ENCODE measurements around the gene SRP19.

The SRP19 gene

GRCh38 chr5:112906637-112907036 lies 45.5 kb downstream of the SRP19 start:
- Histone ChIP-seq H3K4me3 (no peak overlapping the region), H3K9ac (no peak overlapping the region), H3K4me2 (no peak overlapping the region), H3K27me3 (no peaks in the 10 kb centered on the region), H3K4me1 (peaks cover 0 to 30% (median 0%) of the 10 kb centered on the region in 10 experiments; a peak in 4 of 20 replicates), H3K9me3 (replicated peaks in 1 of 11) (no peaks in the 10 kb centered on the region), H3K27ac (no peak overlapping the region), H4K20me1 (peaks cover 29 to 98% (median 54%) of the 10 kb centered on the region in 11 experiments; a peak in 19 of 22 replicates), H3K36me3 (peaks cover 63 to 93% (median 75%) of the 10 kb centered on the region in 11 experiments)
- TF ChIP-seq Cebpa-rat (IDR thresholded peaks at IDR 0.05) = no peak

- Histone ChIP-seq H3K27me3 (no peaks in the 10 kb centered on the region), H4K20me1 (peaks cover 29 to 100% (median 52%) of the 10 kb centered on the region in 11 experiments; a peak in 19 of 22 replicates), H3K9ac (no peak overlapping the region), H3K4me1 (peaks cover 0 to 30% (median 0%) of the 10 kb centered on the region in 10 experiments; a peak in 4 of 20 replicates), H3K4me3 (no peak overlapping the region), H3K4me2 (no peak overlapping the region), H3K27ac (no peak overlapping the region), H3K36me3 (peaks cover 58 to 92% (median 75%) of the 10 kb centered on the region in 11 experiments), H3K9me3 (replicated peaks in 1 of 11) (no peaks in the 10 kb centered on the region)
- no peak for TF ChIP-seq Cebpa-rat (IDR thresholded peaks at IDR 0.05)
Measured at GRCh38 chr5:112907166-112907631, 46.1 kb downstream of the SRP19 start.

- Histone ChIP-seq H3K4me3 (no peak overlapping the region), H3K4me2 (no peak overlapping the region), H3K36me3 (peaks cover 52 to 92% (median 76%) of the 10 kb centered on the region in 11 experiments), H3K27ac (no peak overlapping the region), H3K4me1 (peaks cover 0 to 31% (median 0%) of the 10 kb centered on the region in 10 experiments; a peak in 5 of 20 replicates), H3K27me3 (no peaks in the 10 kb centered on the region), H3K9me3 (replicated peaks in 1 of 11) (no peaks in the 10 kb centered on the region), H4K20me1 (peaks cover 15 to 100% (median 40%) of the 10 kb centered on the region in 11 experiments; a peak in 18 of 22 replicates), H3K9ac (no peak overlapping the region)
- no peak for TF ChIP-seq Cebpa-rat (IDR thresholded peaks at IDR 0.05)
Measured at GRCh38 chr5:112908854-112909253, 47.8 kb downstream of the SRP19 start.

- no peak for TF ChIP-seq Cebpa-rat (IDR thresholded peaks at IDR 0.05)
- Histone ChIP-seq H3K27me3 (no peaks in the 10 kb centered on the region), H3K4me2 (no peak overlapping the region), H3K4me1 (peaks cover 0 to 31% (median 2%) of the 10 kb centered on the region in 10 experiments; a peak in 8 of 20 replicates), H3K9ac (no peak overlapping the region), H3K36me3 (peaks cover 67 to 100% (median 85%) of the 10 kb centered on the region in 11 experiments), H3K9me3 (replicated peaks in 1 of 11) (no peaks in the 10 kb centered on the region), H4K20me1 (peaks cover 21 to 98% (median 43%) of the 10 kb centered on the region in 11 experiments; a peak in 19 of 22 replicates), H3K4me3 (no peak overlapping the region), H3K27ac (no peak overlapping the region)
Measured at GRCh38 chr5:112910529-112910928, 49.4 kb downstream of the SRP19 start.

- Histone ChIP-seq H3K4me2 (0 out of 22 replicates have a peak overlapping the region, but pooled peaks of 1 of the 11 experiments have one; percentile 14), H3K4me3 (no peak overlapping the region)
Measured at GRCh38 chr5:112914584-112914983, 53.5 kb downstream of the SRP19 start.

GRCh38 chr5:112915831-112916230 lies 54.7 kb downstream of the SRP19 start:
- Histone ChIP-seq H3K4me1 (peaks cover 35 to 80% (median 45%) of the 10 kb centered on the region in 10 experiments), H3K27ac (no peak overlapping the region), H3K4me3 (no peak overlapping the region), H3K36me3 (peaks cover 70 to 94% (median 86%) of the 10 kb centered on the region in 11 experiments), H4K20me1 (peaks cover 29 to 93% (median 48%) of the 10 kb centered on the region in 11 experiments; a peak in 19 of 22 replicates), H3K27me3 (no peaks in the 10 kb centered on the region), H3K9me3 (replicated peaks in 1 of 11) (no peaks in the 10 kb centered on the region), H3K9ac (peak overlapping the region in 3 of 11 experiments; percentile 18 to 47 (median 28); a peak in 2 of 22 replicates), H3K4me2 (peak overlapping the region in 9 of 11 experiments; percentile 2 to 41 (median 13); a peak in 9 of 22 replicates)
- TF ChIP-seq Cebpa-rat (IDR thresholded peaks at IDR 0.05) = no peak

More at GRCh38 chr5:112914584-112914983, 53.5 kb downstream of the SRP19 start:
- no peak for TF ChIP-seq Cebpa-rat (IDR thresholded peaks at IDR 0.05)
- Histone ChIP-seq H3K27me3 (no peaks in the 10 kb centered on the region), H3K4me1 (peaks cover 24 to 69% (median 33%) of the 10 kb centered on the region in 10 experiments; a peak in 19 of 20 replicates), H3K9ac (no peak overlapping the region), H4K20me1 (peaks cover 31 to 98% (median 50%) of the 10 kb centered on the region in 11 experiments; a peak in 19 of 22 replicates), H3K9me3 (replicated peaks in 1 of 11) (no peaks in the 10 kb centered on the region), H3K27ac (no peak overlapping the region), H3K36me3 (peaks cover 83 to 100% (median 95%) of the 10 kb centered on the region in 11 experiments)

GRCh38 chr5:112917453-112917995 lies 56.4 kb downstream of the SRP19 start:
- no peaks in the 10 kb centered on the region for H3K9me3 ChIP-seq (replicated peaks in 1 of 11)
- H3K4me2 ChIP-seq = peak overlapping the region in 4 of 11 experiments; percentile 1 to 92 (median 66); a peak in 5 of 22 replicates
- no peak overlapping the region; a peak in 1 of 22 replicates for H3K9ac ChIP-seq
- no peaks in the 10 kb centered on the region for H3K27me3 ChIP-seq
- H3K36me3 ChIP-seq = peaks cover 64 to 79% (median 74%) of the 10 kb centered on the region in 11 experiments
- no peak overlapping the region for H3K27ac ChIP-seq
- H4K20me1 ChIP-seq = peaks cover 26 to 76% (median 44%) of the 10 kb centered on the region in 11 experiments; a peak in 19 of 22 replicates
- H3K4me3 ChIP-seq = no peak overlapping the region
- TF ChIP-seq Cebpa-rat (IDR thresholded peaks at IDR 0.05) = no peak
- peaks cover 40 to 83% (median 50%) of the 10 kb centered on the region in 10 experiments for H3K4me1 ChIP-seq

- Histone ChIP-seq H3K4me2 (peak overlapping the region in 8 of 11 experiments; percentile 2 to 92 (median 33); a peak in 12 of 22 replicates), H3K9me3 (replicated peaks in 1 of 11) (no peaks in the 10 kb centered on the region), H3K36me3 (peaks cover 59 to 73% (median 68%) of the 10 kb centered on the region in 11 experiments), H3K9ac (no peak overlapping the region), H3K27me3 (no peaks in the 10 kb centered on the region), H3K27ac (no peak overlapping the region), H3K4me1 (peaks cover 46 to 85% (median 56%) of the 10 kb centered on the region in 10 experiments), H4K20me1 (peaks cover 26 to 70% (median 44%) of the 10 kb centered on the region in 11 experiments; a peak in 19 of 22 replicates), H3K4me3 (no peak overlapping the region)
- no peak for TF ChIP-seq Cebpa-rat (IDR thresholded peaks at IDR 0.05)
Measured at GRCh38 chr5:112918136-112918535, 57.0 kb downstream of the SRP19 start.

- peaks cover 59 to 67% (median 63%) of the 10 kb centered on the region in 11 experiments for H3K36me3 ChIP-seq
- TF ChIP-seq Cebpa-rat (IDR thresholded peaks at IDR 0.05) = no peak
Measured at GRCh38 chr5:112918679-112919078, 57.6 kb downstream of the SRP19 start.

More at GRCh38 chr5:112918679-112919078, 57.6 kb downstream of the SRP19 start:
- Histone ChIP-seq H3K9ac (no peak overlapping the region), H3K4me1 (peaks cover 51 to 85% (median 61%) of the 10 kb centered on the region in 10 experiments), H3K9me3 (replicated peaks in 1 of 11) (no peaks in the 10 kb centered on the region), H3K27me3 (no peaks in the 10 kb centered on the region), H3K4me3 (no peak overlapping the region), H3K27ac (no peak overlapping the region), H3K4me2 (peak overlapping the region in 8 of 11 experiments; percentile 2 to 92 (median 33); a peak in 10 of 22 replicates), H4K20me1 (peaks cover 26 to 70% (median 44%) of the 10 kb centered on the region in 11 experiments; a peak in 19 of 22 replicates)

All from BLaER1 treated with 17β-estradiol and CSF1 and Interleukin-3, amounts not matched to agents 10 nM and 100 nM (cell line).